RWPE1 (cell line): ENCODE results near the gene MAK.
"Not testable (repeated sequence)": the region's sequence is repeated elsewhere in the genome, so short reads cannot be mapped to it uniquely, and the experiment has no call there.

Source experiments
- CTCF ChIA-PET: fragments of 350-600 bp; sonication (Branson Sonifier 250); formaldehyde crosslinking; extraction: SDS; loops from one replicate; lab custom pipeline; 2021; lab: Yijun Ruan, JAX
- POLR2A ChIA-PET: fragments of 400-600 bp; formaldehyde crosslinking; extraction: SDS; loops from one replicate; lab custom pipeline; 2020; ENCODE audit warnings: antibody characterized with exemption; ENCODE audit not compliant: low non-redundant PET; lab: Yijun Ruan, JAX
- DNase-seq: peaks from one replicate; pipeline ENCODE4 v3.0.0; 2012; ENCODE audit warnings: low spot score
- H3K27ac ChIP-seq: fragments of 450-650 bp; 2 replicates; pipeline ENCODE4 v1.5.1; 2017
- CTCF ChIP-seq: fragments of 450-650 bp; conservative IDR thresholded peaks from 2 replicates; pipeline ENCODE4 v1.5.1; 2017; ENCODE audit warnings: low read depth, mild to moderate bottlenecking

Gene MAK

GRCh38 chr6:10880366-10880765 is 42.0 kb upstream of the MAK start:
- CTCF ChIA-PET, result no interaction called here
- no peak overlapping the region for H3K27ac ChIP-seq
- POLR2A ChIA-PET, result no interaction called here
- TF ChIP-seq CTCF, result no peak
- DNase-seq, result no peak

GRCh38 chr6:10877871-10878270 is 39.5 kb upstream of the MAK start:
- no peak for TF ChIP-seq CTCF
- no peak for DNase-seq
- ChIA-PET POLR2A (no interaction called here), CTCF (no interaction called here)
- no peak overlapping the region for H3K27ac ChIP-seq

GRCh38 chr6:10877012-10877411 is 38.7 kb upstream of the MAK start:
- POLR2A ChIA-PET, result no interaction called here
- CTCF ChIA-PET, result no interaction called here
- H3K27ac ChIP-seq, result no peak overlapping the region
- no peak for TF ChIP-seq CTCF
- DNase-seq, result no peak

GRCh38 chr6:10875026-10875425 is 36.7 kb upstream of the MAK start:
- TF ChIP-seq CTCF, result no peak
- POLR2A ChIA-PET, result no interaction called here
- H3K27ac ChIP-seq, result no peak overlapping the region
- no peak for DNase-seq
- CTCF ChIA-PET, result no interaction called here

GRCh38 chr6:10874207-10874606 is 35.9 kb upstream of the MAK start:
- no peak for TF ChIP-seq CTCF
- DNase-seq, result no peak
- POLR2A ChIA-PET, result no interaction called here
- CTCF ChIA-PET, result no interaction called here
- no peak overlapping the region for H3K27ac ChIP-seq

GRCh38 chr6:10873374-10873773 is 35.0 kb upstream of the MAK start:
- no peak overlapping the region for H3K27ac ChIP-seq
- TF ChIP-seq CTCF, result no peak
- POLR2A ChIA-PET, result no interaction called here
- DNase-seq, result peak; percentile 39
- CTCF ChIA-PET, result interaction anchor here (0.7 kb wide), 1 partner anchor 25 kb away, joined by 3 read pairs; no protein-coding TSS in a partner anchor

- TF ChIP-seq CTCF, result no peak
- no peak overlapping the region for H3K27ac ChIP-seq
- ChIA-PET POLR2A (no interaction called here), CTCF (no interaction called here)
- no peak for DNase-seq
These were observed 29.6 kb upstream of the MAK start for GRCh38 chr6:10867952-10868351.

- H3K27ac ChIP-seq, DNase-seq, POLR2A ChIA-PET, CTCF ChIA-PET: not testable (repeated sequence)
These were observed 28.4 kb upstream of the MAK start for GRCh38 chr6:10866709-10867108.

- POLR2A ChIA-PET, DNase-seq, CTCF ChIA-PET, H3K27ac ChIP-seq: not testable (repeated sequence)
These were observed 24.7 kb upstream of the MAK start for GRCh38 chr6:10863031-10863430.
